ENCODE data around the gene OPN1LW. TPM values are rescaled to one million over a fixed set of nuclear protein-coding genes. Genes with fewer than 3 reads are reported as not detected.

Gene OPN1LW
- total and polyA plus RNA-seq, 2 of the 8 experiments (the other 6 are each of a cell fraction or from before 2014, with no cell fraction given), result not detected

DNA sequence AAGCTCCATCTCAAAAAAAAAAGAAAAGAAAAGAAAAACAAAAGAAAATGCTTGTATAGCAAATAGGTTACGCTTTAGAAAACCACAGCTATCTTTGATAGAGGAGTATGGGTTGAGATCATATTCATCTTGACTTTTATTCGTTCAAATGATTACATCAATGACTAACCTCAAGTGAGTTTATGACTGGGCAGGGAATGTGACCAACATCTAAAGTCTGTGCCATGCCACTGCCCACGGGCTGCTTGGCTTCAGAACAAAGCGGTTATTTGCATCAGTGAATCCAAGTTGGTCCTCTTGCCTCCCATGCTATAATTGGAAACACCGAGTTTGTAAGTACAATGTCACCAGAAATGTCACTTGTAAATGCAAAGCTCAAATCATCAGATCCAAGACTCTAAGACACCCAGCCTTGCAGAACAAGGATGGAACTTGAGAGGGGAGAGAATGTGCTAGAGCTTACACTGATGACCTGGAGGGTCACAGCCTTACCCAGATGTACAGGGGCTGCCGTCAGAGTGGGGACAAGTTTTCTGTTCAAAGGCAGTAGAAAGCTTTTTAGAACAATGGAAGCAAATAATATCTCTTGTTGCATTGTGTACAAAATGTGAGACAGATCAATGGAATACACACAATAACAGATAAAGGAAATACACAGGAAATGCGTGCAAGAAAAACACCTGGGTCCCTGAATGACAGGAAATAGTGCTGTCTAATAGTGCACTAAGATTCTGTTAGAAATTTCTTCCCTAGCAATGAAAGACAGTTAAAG, 8.4 kb upstream of the OPN1LW start:
- Histone ChIP-seq H2BK20ac (ENCODE audit: low read length) (no peak overlapping the region), H3K23me2 (ENCODE audit: low read depth, low read length) (no peaks in the 10 kb centered on the region), H3K9ac (replicated peaks in 1 of 4; ENCODE audit: extremely low read depth in 1 of 4, low read depth in 3 of 4, low read length in 3 of 4) (no peak overlapping the region), H3K4me1 (replicated peaks in 1 of 4; ENCODE audit: control insufficient read depth in 3 of 4, insufficient read depth in 4 of 4, low read length in 3 of 4) (no peaks in the 10 kb centered on the region), H3K23ac (ENCODE audit: insufficient read length) (no peak overlapping the region), H2AK5ac (ENCODE audit: low read depth, low read length) (no peak overlapping the region), H3K4me2 (ENCODE audit: insufficient read depth in 1 of 2, low read depth in 2 of 2, low read length in 2 of 2) (no peak overlapping the region), H3K56ac (replicated peaks; ENCODE audit: insufficient read length, low read depth, low read length) (no peak overlapping the region), H2AFZ (ENCODE audit: low read length) (no peak overlapping the region), H4K20me1 (replicated peaks in 1 of 2; ENCODE audit: control insufficient read depth in 1 of 2, insufficient read depth in 2 of 2, low read length in 2 of 2) (no peaks in the 10 kb centered on the region), H2BK12ac (ENCODE audit: low read depth, low read length) (no peak overlapping the region), H3K79me1 (ENCODE audit: low read depth, low read length) (no peaks in the 10 kb centered on the region), H4K5ac (ENCODE audit: insufficient read length, low read depth, low read length) (no peak overlapping the region), H4K8ac (ENCODE audit: extremely low read depth, insufficient read depth, low read length) (no peak overlapping the region), H3K14ac (ENCODE audit: insufficient read length) (no peak overlapping the region), H3K4ac (replicated peaks; ENCODE audit: insufficient read length, low read depth, low read length) (no peak overlapping the region), H3K18ac (ENCODE audit: extremely low read depth, low read length) (no peak overlapping the region), H3K79me2 (ENCODE audit: control insufficient read depth in 1 of 2, insufficient read depth in 2 of 2, low read length in 2 of 2) (no peaks in the 10 kb centered on the region), H3K27ac (ENCODE audit: low read depth, low read length) (no peak overlapping the region), H4K91ac (replicated peaks; ENCODE audit: insufficient read length, low read length) (no peak overlapping the region), H2BK120ac (replicated peaks; ENCODE audit: low read depth, low read length) (no peak overlapping the region), H2BK5ac (ENCODE audit: low read depth, low read length) (no peak overlapping the region), H3K9me3 (ENCODE audit: insufficient read depth in 2 of 2, low read depth in 1 of 2, low read length in 1 of 2) (no peaks in the 10 kb centered on the region), H3K36me3 (ENCODE audit: control insufficient read depth in 2 of 4, insufficient read depth in 4 of 4, low read length in 3 of 4) (no peaks in the 10 kb centered on the region), H2BK15ac (ENCODE audit: low read length) (no peak overlapping the region), H3K27me3 (replicated peaks in 1 of 4; ENCODE audit: control insufficient read depth in 3 of 4, extremely low read depth in 1 of 4, insufficient read depth in 3 of 4, low read length in 3 of 4) (peaks cover 0 to 1% (median 0%) of the 10 kb centered on the region in 4 experiments; a peak in 1 of 7 replicates), H3K4me3 (ENCODE audit: extremely low read depth in 1 of 4, insufficient read depth in 2 of 4, low read depth in 3 of 4, low read length in 4 of 4) (no peak overlapping the region)
- FAIRE-seq (no peak), DNase-seq (ENCODE audit: low read depth in 1 of 2, low spot score in 2 of 2) (no peak)
- 93% methylated on average over 7 of the region's 7 CpGs; no CpG with 5 or more reads in 1 of the 2 experiments for WGBS, 2 experiments (ENCODE audit: extremely low coverage in 1 of 2, insufficient coverage in 1 of 2, insufficient read length in 1 of 2, insufficient replicate concordance in 2 of 2, low coverage in 1 of 2, low lambda C conversion rate in 2 of 2, missing lambda C conversion rate in 1 of 2)
- CTCF ChIA-PET (ENCODE audit: partially characterized antibody), result interaction anchor here (1.3 kb wide), 1 partner anchor 10 kb away, joined by 4 read pairs; no protein-coding TSS in a partner anchor
- POLR2A ChIA-PET (ENCODE audit: partially characterized antibody), result no interaction called here
- TF ChIP-seq EP300 (IDR thresholded peaks at IDR 0.05; ENCODE audit: borderline replicate concordance in 1 of 2, low read depth in 2 of 2, low read length in 2 of 2) (no peak), POU5F1 (IDR thresholded peaks at IDR 0.05; ENCODE audit: low read depth, low read length) (no peak)

All from H1 (cell line).